Glomerular visceral epithelial cell (primary cell): ENCODE data around the gene BRF1.

Source experiments
- DNase-seq: peaks from one replicate; pipeline ENCODE4 v3.0.0-alpha.2; 2016; ENCODE audit errors: extremely low spot score

BRF1 gene

GRCh38 chr14:105226198-105226597, 74.6 kb downstream of the BRF1 start:
- DNase-seq, result no peak

- no peak for DNase-seq
Measured at GRCh38 chr14:105224845-105225570, 75.8 kb downstream of the BRF1 start.

- no peak for DNase-seq
Measured at GRCh38 chr14:105223770-105224544, 76.8 kb downstream of the BRF1 start.

- DNase-seq, result no peak
Measured at GRCh38 chr14:105223260-105223659, 77.5 kb downstream of the BRF1 start.

- no peak for DNase-seq
Measured at GRCh38 chr14:105221598-105222178, 79.1 kb downstream of the BRF1 start.

GRCh38 chr14:105220699-105221597, 79.9 kb downstream of the BRF1 start:
- DNase-seq, result no peak

- DNase-seq, result no peak
Measured at GRCh38 chr14:105219753-105220152, 81.0 kb downstream of the BRF1 start.

GRCh38 chr14:105219043-105219612, 81.7 kb downstream of the BRF1 start:
- no peak for DNase-seq

GRCh38 chr14:105218611-105219010, 82.2 kb downstream of the BRF1 start:
- DNase-seq, result no peak

- DNase-seq, result no peak
Measured at GRCh38 chr14:105217774-105218173, 83.0 kb downstream of the BRF1 start.

- DNase-seq, result no peak
Measured at GRCh38 chr14:105216490-105217247, 84.1 kb downstream of the BRF1 start.

GRCh38 chr14:105215602-105216001, 85.2 kb downstream of the BRF1 start:
- no peak for DNase-seq

GRCh38 chr14:105214324-105214915, 86.4 kb downstream of the BRF1 start:
- no peak for DNase-seq

GRCh38 chr14:105213361-105213760, 87.4 kb downstream of the BRF1 start:
- DNase-seq, result no peak

GRCh38 chr14:105212541-105213300, 88.1 kb downstream of the BRF1 start:
- DNase-seq, result no peak

- DNase-seq, result no peak
Measured at GRCh38 chr14:105211758-105212089, 89.1 kb downstream of the BRF1 start.

GRCh38 chr14:105211086-105211757, 89.6 kb downstream of the BRF1 start:
- no peak for DNase-seq

- DNase-seq, result no peak
Measured at GRCh38 chr14:105210266-105211025, 90.4 kb downstream of the BRF1 start.
